ENCODE results near the gene FOXA3. TPM values are rescaled to one million over a fixed set of nuclear protein-coding genes. Genes with fewer than 3 reads are reported as not detected.
A peak's percentile ranks its signal among the peaks of the same experiment; 100 is the strongest.

Gene FOXA3
- total and polyA plus RNA-seq, 10 of the 15 experiments (the other 5 are each of a cell fraction or from before 2014, with no cell fraction given): 0.04 to 0.83 (median 0.11) TPM; not detected in 5

- no peak overlapping the region for H3K4me2 ChIP-seq (ENCODE audit: control insufficient read depth, insufficient read depth)
- BruUV-seq (replicated peaks): TSS peak; percentile 39
- no peaks in the 10 kb centered on the region for H3K79me2 ChIP-seq (ENCODE audit: control insufficient read depth, insufficient read depth, low read length)
- SMC1A ChIA-PET (ENCODE audit: uncharacterized antibody, unreplicated experiment): no interaction called here
- CTCF ChIA-PET: no interaction called here
- no peaks in the 10 kb centered on the region; the same call in 1 of the 2 replicates for H3K4me1 ChIP-seq (ENCODE audit: control insufficient read depth, insufficient read depth, low read length)
- H4K20me1 ChIP-seq (ENCODE audit: control insufficient read depth, insufficient read depth): no peaks in the 10 kb centered on the region
- intact Hi-C loops (cut with micrococcal nuclease; ENCODE audit: unreplicated experiment) (no loop called here), in situ Hi-C loops (cut with MboI) (no loop called here)
- no peak overlapping the region for H2AFZ ChIP-seq (ENCODE audit: control insufficient read depth, low read depth, low read length)
- WGBS (ENCODE audit: insufficient coverage, insufficient replicate concordance, low lambda C conversion rate, missing lambda C conversion rate): 74% methylated on average over 11 of the region's 12 CpGs
- H3K9ac ChIP-seq (ENCODE audit: control insufficient read depth, insufficient read depth, low read length): no peak overlapping the region
- RAD21 ChIA-PET (ENCODE audit: unreplicated experiment): no interaction called here
- H3K27me3 ChIP-seq (replicated peaks in 1 of 2; ENCODE audit: control insufficient read depth in 2 of 2, insufficient read depth in 2 of 2, low read length in 1 of 2): no peaks in the 10 kb centered on the region
- no peak for ATAC-seq
- POLR2A ChIA-PET: interaction anchor here (0.6 kb wide), 1 partner anchor 69 kb away, joined by 7 read pairs; no protein-coding TSS in a partner anchor
- FAIRE-seq: no peak
- no peak overlapping the region for H3K4me3 ChIP-seq
- DNase-seq (ENCODE audit: low read depth, low spot score): no peak
- TF ChIP-seq RCOR1 (conservative IDR thresholded peaks at IDR 0.05; ENCODE audit: low read depth, low read length) (no peak), HDGF (IDR thresholded peaks at IDR 0.05) (no peak), BCL3 (IDR thresholded peaks at IDR 0.05; ENCODE audit: borderline replicate concordance, insufficient read depth, low read depth, low read length, poor library complexity, severe bottlenecking) (no peak), ATF2 (IDR thresholded peaks at IDR 0.05; ENCODE audit: low read length) (no peak), POLR2AphosphoS2 (IDR thresholded peaks at IDR 0.05; ENCODE audit: low read depth, low read length) (no peak), NR2C2 (IDR thresholded peaks at IDR 0.05; ENCODE audit: borderline replicate concordance, control insufficient read depth, insufficient read length, low read depth) (no peak), E2F8 (IDR thresholded peaks at IDR 0.05; ENCODE audit: low read depth, partially characterized antibody) (no peak), PRDM15 (CRISPR knock-in tag; IDR thresholded peaks at IDR 0.05) (no peak), POLR2AphosphoS5 (IDR thresholded peaks at IDR 0.05; ENCODE audit: low read length) (no peak; the same call in 1 of the 2 replicates), HDAC2 (IDR thresholded peaks at IDR 0.05) (no peak), MTA2 (IDR thresholded peaks at IDR 0.05; ENCODE audit: low read depth) (no peak), ZBED1 (IDR thresholded peaks at IDR 0.05; ENCODE audit: borderline replicate concordance) (no peak)
- no peak overlapping the region for H3K27ac ChIP-seq (ENCODE audit: control insufficient read depth, insufficient read depth)
- H3K9me3 ChIP-seq (replicated peaks; ENCODE audit: control insufficient read depth, insufficient read depth, low read length): no peaks in the 10 kb centered on the region
- H3K36me3 ChIP-seq (ENCODE audit: control insufficient read depth in 2 of 2, insufficient read depth in 2 of 2, low read length in 1 of 2): peaks cover 22 to 47% of the 10 kb centered on the region in 2 experiments
These were observed 40.1 kb upstream of the FOXA3 start for GRCh38 chr19:45824041-45824471.

Measured in GM12878 (cell line).